Stimulated activated naive CD8-positive, alpha-beta T cell treated with anti-CD3 and anti-CD28 coated beads, Interleukin-15, amount 100 ng/mL, for 72 hours (primary cell): ENCODE measurements around the gene TFPI.

ENCODE experiments used
- ATAC-seq: fragments of 150-1000 bp; cut with Tn5 transposase; 2 replicates; pipeline ENCODE4 v1.10.0; 2021; ENCODE audit warnings: mild to moderate bottlenecking, moderate library complexity
- DNase-seq, 2 donors: peaks; one replicate each; pipeline ENCODE4 v3.0.0; 2021 to 2022
- H3K27ac Mint-ChIP-seq, 2 donors: one replicate each; pipeline ENCODE4 v1.8.0; 2022; ENCODE audit warnings: mild to moderate bottlenecking in 2 of 2, mixed read lengths in 2 of 2, moderate library complexity in 2 of 2
- H3K27me3 Mint-ChIP-seq: one replicate; pipeline ENCODE4 v1.8.0; 2022; ENCODE audit warnings: mixed read lengths
- H3K4me1 Mint-ChIP-seq: one replicate; pipeline ENCODE4 v1.8.0; 2022; ENCODE audit warnings: mild to moderate bottlenecking, mixed read lengths
- H3K4me3 Mint-ChIP-seq, 2 donors: one replicate each; pipeline ENCODE4 v1.8.0; 2022; ENCODE audit warnings: mild to moderate bottlenecking in 2 of 2, mixed read lengths in 2 of 2, moderate library complexity in 1 of 2
- H3K9me3 Mint-ChIP-seq, 2 donors: one replicate each; pipeline ENCODE4 v1.8.0; 2022; ENCODE audit warnings: mixed read lengths in 2 of 2

TFPI gene

GRCh38 chr2:187477051-187477450, 77.2 kb downstream of the TFPI start:
- ATAC-seq: no peak
- H3K9me3 Mint-ChIP-seq: no peaks in the 10 kb centered on the region
- no peaks in the 10 kb centered on the region for H3K4me1 Mint-ChIP-seq
- no peak overlapping the region for H3K27ac Mint-ChIP-seq
- H3K4me3 Mint-ChIP-seq: no peak overlapping the region
- no peaks in the 10 kb centered on the region for H3K27me3 Mint-ChIP-seq
- DNase-seq: no peak

- no peak for DNase-seq
- no peak overlapping the region for H3K4me3 Mint-ChIP-seq
- no peaks in the 10 kb centered on the region for H3K4me1 Mint-ChIP-seq
- H3K27ac Mint-ChIP-seq: no peak overlapping the region
- no peaks in the 10 kb centered on the region for H3K27me3 Mint-ChIP-seq
- H3K9me3 Mint-ChIP-seq: no peaks in the 10 kb centered on the region
- no peak for ATAC-seq
Observed at GRCh38 chr2:187475499-187476248, 78.6 kb downstream of the TFPI start.

GRCh38 chr2:187470698-187471097, 83.5 kb downstream of the TFPI start:
- DNase-seq: no peak
- ATAC-seq: no peak
- no peaks in the 10 kb centered on the region for H3K9me3 Mint-ChIP-seq
- H3K27ac Mint-ChIP-seq: peak overlapping the region in 1 of 2 donors; percentile 4
- no peaks in the 10 kb centered on the region for H3K27me3 Mint-ChIP-seq
- H3K4me1 Mint-ChIP-seq: no peaks in the 10 kb centered on the region
- H3K4me3 Mint-ChIP-seq: no peak overlapping the region

- ATAC-seq: no peak
- Mint-ChIP-seq H3K4me1 (no peaks in the 10 kb centered on the region), H3K9me3 (no peaks in the 10 kb centered on the region), H3K27me3 (no peaks in the 10 kb centered on the region), H3K4me3 (no peak overlapping the region), H3K27ac (no peak overlapping the region)
- no peak for DNase-seq
Observed at GRCh38 chr2:187469538-187469937, 84.7 kb downstream of the TFPI start.

- H3K27ac Mint-ChIP-seq: no peak overlapping the region
- DNase-seq: no peak
Observed at GRCh38 chr2:187468262-187468661, 86.0 kb downstream of the TFPI start.

GRCh38 chr2:187466129-187466792, 88.0 kb downstream of the TFPI start:
- ATAC-seq (no peak), DNase-seq (no peak)
- H3K27ac Mint-ChIP-seq: no peak overlapping the region
- H3K27me3 Mint-ChIP-seq: no peaks in the 10 kb centered on the region
- H3K4me3 Mint-ChIP-seq: no peak overlapping the region
- H3K4me1 Mint-ChIP-seq: no peaks in the 10 kb centered on the region
- H3K9me3 Mint-ChIP-seq: no peaks in the 10 kb centered on the region

More at GRCh38 chr2:187468262-187468661, 86.0 kb downstream of the TFPI start:
- no peak for ATAC-seq
- no peak overlapping the region for H3K4me3 Mint-ChIP-seq
- no peaks in the 10 kb centered on the region for H3K9me3 Mint-ChIP-seq
- no peaks in the 10 kb centered on the region for H3K27me3 Mint-ChIP-seq
- H3K4me1 Mint-ChIP-seq: no peaks in the 10 kb centered on the region

- H3K27me3 Mint-ChIP-seq: no peaks in the 10 kb centered on the region
- no peaks in the 10 kb centered on the region for H3K9me3 Mint-ChIP-seq
- no peak overlapping the region for H3K4me3 Mint-ChIP-seq
- ATAC-seq (no peak), DNase-seq (no peak)
- no peaks in the 10 kb centered on the region for H3K4me1 Mint-ChIP-seq
- H3K27ac Mint-ChIP-seq: no peak overlapping the region
Observed at GRCh38 chr2:187462839-187463238, 91.4 kb downstream of the TFPI start.

- Mint-ChIP-seq H3K4me1 (no peaks in the 10 kb centered on the region), H3K27ac (peak overlapping the region in 1 of 2 donors; percentile 14), H3K9me3 (no peaks in the 10 kb centered on the region), H3K4me3 (no peak overlapping the region), H3K27me3 (no peaks in the 10 kb centered on the region)
- no peak for ATAC-seq
- no peak for DNase-seq
Observed at GRCh38 chr2:187461294-187462261, 92.7 kb downstream of the TFPI start.

GRCh38 chr2:187459256-187459655, 95.0 kb downstream of the TFPI start:
- ATAC-seq: no peak
- Mint-ChIP-seq H3K27me3 (no peaks in the 10 kb centered on the region), H3K4me3 (no peak overlapping the region), H3K9me3 (no peaks in the 10 kb centered on the region), H3K27ac (no peak overlapping the region), H3K4me1 (no peaks in the 10 kb centered on the region)
- no peak for DNase-seq

- Mint-ChIP-seq H3K9me3 (no peaks in the 10 kb centered on the region), H3K4me3 (no peak overlapping the region), H3K27me3 (no peaks in the 10 kb centered on the region), H3K4me1 (peaks cover 6% of the 10 kb centered on the region), H3K27ac (no peak overlapping the region)
- ATAC-seq (no peak), DNase-seq (no peak)
Observed at GRCh38 chr2:187453078-187453641, 101.1 kb downstream of the TFPI start.

- peaks cover 8% of the 10 kb centered on the region for H3K4me1 Mint-ChIP-seq
- no peak overlapping the region for H3K4me3 Mint-ChIP-seq
Observed at GRCh38 chr2:187451510-187451909, 102.7 kb downstream of the TFPI start.

GRCh38 chr2:187447336-187447735, 106.9 kb downstream of the TFPI start:
- Mint-ChIP-seq H3K4me1 (peaks cover 8% of the 10 kb centered on the region), H3K27ac (no peak overlapping the region), H3K4me3 (peak overlapping the region; percentile 32 to 61), H3K27me3 (no peaks in the 10 kb centered on the region), H3K9me3 (no peaks in the 10 kb centered on the region)
- DNase-seq (no peak), ATAC-seq (no peak)

More at GRCh38 chr2:187451510-187451909, 102.7 kb downstream of the TFPI start:
- no peaks in the 10 kb centered on the region for H3K27me3 Mint-ChIP-seq
- no peak overlapping the region for H3K27ac Mint-ChIP-seq
- DNase-seq (no peak), ATAC-seq (no peak)
- no peaks in the 10 kb centered on the region for H3K9me3 Mint-ChIP-seq

GRCh38 chr2:187446711-187447110, 107.5 kb downstream of the TFPI start:
- H3K4me1 Mint-ChIP-seq: peaks cover 8% of the 10 kb centered on the region
- H3K27me3 Mint-ChIP-seq: no peaks in the 10 kb centered on the region
- DNase-seq: no peak
- no peaks in the 10 kb centered on the region for H3K9me3 Mint-ChIP-seq
- no peak for ATAC-seq
- H3K27ac Mint-ChIP-seq: no peak overlapping the region
- no peak overlapping the region for H3K4me3 Mint-ChIP-seq

GRCh38 chr2:187445051-187445450, 109.2 kb downstream of the TFPI start:
- Mint-ChIP-seq H3K4me3 (no peak overlapping the region), H3K9me3 (no peaks in the 10 kb centered on the region), H3K4me1 (peaks cover 8% of the 10 kb centered on the region), H3K27ac (no peak overlapping the region), H3K27me3 (no peaks in the 10 kb centered on the region)
- DNase-seq: no peak
- no peak for ATAC-seq

- no peaks in the 10 kb centered on the region for H3K9me3 Mint-ChIP-seq
- H3K4me3 Mint-ChIP-seq: no peak overlapping the region
- no peak overlapping the region for H3K27ac Mint-ChIP-seq
- no peaks in the 10 kb centered on the region for H3K4me1 Mint-ChIP-seq
- DNase-seq (no peak), ATAC-seq (no peak)
- no peaks in the 10 kb centered on the region for H3K27me3 Mint-ChIP-seq
Observed at GRCh38 chr2:187442778-187443177, 111.5 kb downstream of the TFPI start.
